Measurements from ENCODE around the gene AKAP13. TPM values are rescaled to one million over a fixed set of nuclear protein-coding genes. Genes with fewer than 3 reads are reported as not detected.

The AKAP13 gene
- total RNA-seq, 1 donor from 2014 or later, result 73.8 TPM

- Histone ChIP-seq H3K36me3 (no peaks in the 10 kb centered on the region), H3K4me3 (no peak overlapping the region), H4K20me1 (ENCODE audit: low read depth) (peaks cover 21% of the 10 kb centered on the region), H3F3A (ENCODE audit: low read depth) (no peaks in the 10 kb centered on the region), H3K9me3 (ENCODE audit: low read depth) (no peaks in the 10 kb centered on the region), H2AFZ (replicated peaks) (no peak overlapping the region), H3K4me2 (no peak overlapping the region), H3K79me2 (ENCODE audit: low read depth) (peaks cover 6% of the 10 kb centered on the region), H3K4me1 (peaks cover 10% of the 10 kb centered on the region), H3K27ac (no peak overlapping the region), H3K27me3 (no peaks in the 10 kb centered on the region), H3K9ac (no peak overlapping the region)
- Mint-ChIP-seq H3K4me3 (no peak overlapping the region), H3K36me3 (peaks cover 35% of the 10 kb centered on the region), H3K27me3 (ENCODE audit: insufficient read depth, low read depth) (peaks cover 2% of the 10 kb centered on the region), H3K27ac (no peak overlapping the region), H3K9me3 (no peaks in the 10 kb centered on the region), H3K4me1 (peaks cover 12% of the 10 kb centered on the region)
- no peak for DNase-seq (ENCODE audit: low spot score)
- TF ChIP-seq EZH2phosphoT487 (IDR thresholded peaks at IDR 0.05) (no peak), EZH2 (IDR thresholded peaks at IDR 0.05) (no peak), CTCF (IDR thresholded peaks at IDR 0.05) (no peak)
Observed at GRCh38 chr15:85527895-85528294, 147.5 kb downstream of the AKAP13 start.

GRCh38 chr15:85530079-85530478 lies 149.7 kb downstream of the AKAP13 start:
- Histone ChIP-seq H3K79me2 (ENCODE audit: low read depth) (peaks cover 6% of the 10 kb centered on the region), H3K4me2 (no peak overlapping the region), H3K27me3 (no peaks in the 10 kb centered on the region), H3K9me3 (ENCODE audit: low read depth) (no peaks in the 10 kb centered on the region), H2AFZ (replicated peaks) (no peak overlapping the region), H3K36me3 (no peaks in the 10 kb centered on the region), H3K27ac (no peak overlapping the region), H4K20me1 (ENCODE audit: low read depth) (peaks cover 21% of the 10 kb centered on the region), H3K9ac (no peak overlapping the region), H3K4me3 (no peak overlapping the region), H3F3A (ENCODE audit: low read depth) (no peaks in the 10 kb centered on the region), H3K4me1 (peaks cover 10% of the 10 kb centered on the region)
- TF ChIP-seq EZH2phosphoT487 (IDR thresholded peaks at IDR 0.05) (no peak), CTCF (IDR thresholded peaks at IDR 0.05) (no peak)
- no peak overlapping the region for H3K4me3 Mint-ChIP-seq
- no peak overlapping the region for H3K27ac Mint-ChIP-seq
- H3K4me1 Mint-ChIP-seq, result peaks cover 12% of the 10 kb centered on the region
- DNase-seq (ENCODE audit: low spot score), result no peak
- no peaks in the 10 kb centered on the region for H3K9me3 Mint-ChIP-seq
- peaks cover 36% of the 10 kb centered on the region for H3K36me3 Mint-ChIP-seq
- peaks cover 2% of the 10 kb centered on the region for H3K27me3 Mint-ChIP-seq (ENCODE audit: insufficient read depth, low read depth)

GRCh38 chr15:85531083-85531482 lies 150.7 kb downstream of the AKAP13 start:
- Mint-ChIP-seq H3K27me3 (ENCODE audit: insufficient read depth, low read depth) (peaks cover 2% of the 10 kb centered on the region), H3K27ac (no peak overlapping the region), H3K4me3 (no peak overlapping the region), H3K9me3 (no peaks in the 10 kb centered on the region), H3K36me3 (peaks cover 34% of the 10 kb centered on the region), H3K4me1 (peaks cover 12% of the 10 kb centered on the region)
- DNase-seq (ENCODE audit: low spot score), result no peak
- H4K20me1 ChIP-seq (ENCODE audit: low read depth), result peaks cover 20% of the 10 kb centered on the region
- no peaks in the 10 kb centered on the region for H3K36me3 ChIP-seq
- TF ChIP-seq EZH2 (IDR thresholded peaks at IDR 0.05), result no peak
- no peak overlapping the region for H3K4me3 ChIP-seq
- H3K4me2 ChIP-seq, result no peak overlapping the region
- H3K9ac ChIP-seq, result no peak overlapping the region
- no peaks in the 10 kb centered on the region for H3K27me3 ChIP-seq
- H2AFZ ChIP-seq (replicated peaks), result no peak overlapping the region
- H3K79me2 ChIP-seq (ENCODE audit: low read depth), result peaks cover 6% of the 10 kb centered on the region
- no peak overlapping the region for H3K27ac ChIP-seq
- peaks cover 10% of the 10 kb centered on the region for H3K4me1 ChIP-seq
- H3K9me3 ChIP-seq (ENCODE audit: low read depth), result no peaks in the 10 kb centered on the region
- H3F3A ChIP-seq (ENCODE audit: low read depth), result no peaks in the 10 kb centered on the region

GRCh38 chr15:85532689-85533088 lies 152.3 kb downstream of the AKAP13 start:
- TF ChIP-seq EZH2 (IDR thresholded peaks at IDR 0.05) (no peak), EZH2phosphoT487 (IDR thresholded peaks at IDR 0.05) (no peak), CTCF (IDR thresholded peaks at IDR 0.05) (no peak)
- Mint-ChIP-seq H3K4me1 (peaks cover 7% of the 10 kb centered on the region), H3K4me3 (no peak overlapping the region), H3K9me3 (no peaks in the 10 kb centered on the region), H3K27ac (no peak overlapping the region), H3K27me3 (ENCODE audit: insufficient read depth, low read depth) (peaks cover 2% of the 10 kb centered on the region), H3K36me3 (peaks cover 26% of the 10 kb centered on the region)
- Histone ChIP-seq H4K20me1 (ENCODE audit: low read depth) (peaks cover 18% of the 10 kb centered on the region), H3K4me3 (no peak overlapping the region), H3F3A (ENCODE audit: low read depth) (no peaks in the 10 kb centered on the region), H3K27me3 (no peaks in the 10 kb centered on the region), H3K4me2 (no peak overlapping the region), H3K4me1 (peaks cover 10% of the 10 kb centered on the region), H3K27ac (no peak overlapping the region), H3K9ac (no peak overlapping the region), H3K9me3 (ENCODE audit: low read depth) (no peaks in the 10 kb centered on the region), H3K79me2 (ENCODE audit: low read depth) (peaks cover 6% of the 10 kb centered on the region), H2AFZ (replicated peaks) (no peak overlapping the region), H3K36me3 (no peaks in the 10 kb centered on the region)
- DNase-seq (ENCODE audit: low spot score), result no peak

Data from neural progenitor cell (in vitro differentiated cells).